GM13977 (cell line): Measurements from ENCODE around the gene DENND6B.

Source experiments
- DNase-seq: peaks from one replicate; pipeline ENCODE4 v3.0.0; 2012; ENCODE audit warnings: low spot score
- in situ Hi-C: fragments of 300-500 bp; cut with MboI; formaldehyde crosslinking; loops from one replicate; pipeline ENCODE4 v1.12.0; 2022; ENCODE audit warnings: low sequenced_read_pairs, low pct_unique_long_range_greater_than_20kb, mixed read lengths, inconsistent platforms; ENCODE audit not compliant: unreplicated experiment
- TF ChIP-seq, protein P1 (sequence below): IDR thresholded peaks from 2 replicates; pipeline ENCODE4 v1.5.1; 2012; ENCODE audit warnings: mild to moderate bottlenecking, control low read depth; ENCODE audit not compliant: insufficient read depth; ENCODE audit errors: extremely low read depth, missing control alignments

The DENND6B gene

DNA sequence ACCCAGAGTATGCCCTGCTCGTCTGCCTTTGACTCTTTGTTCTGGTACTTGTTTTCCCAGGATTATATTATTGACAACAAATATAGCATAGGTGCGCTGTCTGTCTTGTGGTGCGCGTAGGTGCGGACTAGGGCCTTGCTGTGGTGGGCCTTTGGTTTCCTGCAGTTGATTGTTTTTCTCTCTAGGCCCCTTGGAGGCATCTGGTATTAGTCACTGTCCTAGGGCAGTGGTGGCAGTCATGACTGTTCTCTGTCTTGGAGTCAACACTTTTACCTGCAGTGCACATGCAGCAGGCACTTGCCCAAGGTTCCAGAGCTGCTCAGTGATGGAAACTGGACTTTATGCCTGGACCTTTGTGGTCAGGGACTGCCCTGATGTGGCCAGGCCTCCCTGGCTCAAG is 34.9 kb upstream of the DENND6B start:
- TF ChIP-seq, protein P1, sequence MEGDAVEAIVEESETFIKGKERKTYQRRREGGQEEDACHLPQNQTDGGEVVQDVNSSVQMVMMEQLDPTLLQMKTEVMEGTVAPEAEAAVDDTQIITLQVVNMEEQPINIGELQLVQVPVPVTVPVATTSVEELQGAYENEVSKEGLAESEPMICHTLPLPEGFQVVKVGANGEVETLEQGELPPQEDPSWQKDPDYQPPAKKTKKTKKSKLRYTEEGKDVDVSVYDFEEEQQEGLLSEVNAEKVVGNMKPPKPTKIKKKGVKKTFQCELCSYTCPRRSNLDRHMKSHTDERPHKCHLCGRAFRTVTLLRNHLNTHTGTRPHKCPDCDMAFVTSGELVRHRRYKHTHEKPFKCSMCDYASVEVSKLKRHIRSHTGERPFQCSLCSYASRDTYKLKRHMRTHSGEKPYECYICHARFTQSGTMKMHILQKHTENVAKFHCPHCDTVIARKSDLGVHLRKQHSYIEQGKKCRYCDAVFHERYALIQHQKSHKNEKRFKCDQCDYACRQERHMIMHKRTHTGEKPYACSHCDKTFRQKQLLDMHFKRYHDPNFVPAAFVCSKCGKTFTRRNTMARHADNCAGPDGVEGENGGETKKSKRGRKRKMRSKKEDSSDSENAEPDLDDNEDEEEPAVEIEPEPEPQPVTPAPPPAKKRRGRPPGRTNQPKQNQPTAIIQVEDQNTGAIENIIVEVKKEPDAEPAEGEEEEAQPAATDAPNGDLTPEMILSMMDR, result no peak
- in situ Hi-C loops, result no loop called here
- no peak for DNase-seq

DNA sequence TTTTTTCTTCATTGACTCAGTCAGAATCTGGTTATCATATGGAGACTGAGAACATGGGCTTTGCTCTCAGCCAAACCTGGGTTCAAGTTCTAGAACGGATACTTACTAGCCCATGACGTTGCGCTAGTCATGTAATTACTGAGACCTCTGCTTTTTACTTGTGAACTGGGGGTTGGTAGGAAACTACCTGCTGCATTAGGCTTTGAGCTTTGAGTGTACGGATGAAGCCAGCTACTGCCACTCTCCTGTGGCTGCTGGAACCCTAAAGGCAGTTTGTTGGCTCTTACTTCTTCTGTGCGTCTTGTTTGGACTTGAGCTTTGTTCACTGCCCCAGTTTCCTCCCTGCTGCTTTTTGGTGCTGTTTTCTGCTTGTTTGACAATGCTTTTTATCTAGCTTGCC is 34.4 kb upstream of the DENND6B start:
- in situ Hi-C loops, result no loop called here
- TF ChIP-seq, protein P1, result no peak
- DNase-seq, result no peak

DNA sequence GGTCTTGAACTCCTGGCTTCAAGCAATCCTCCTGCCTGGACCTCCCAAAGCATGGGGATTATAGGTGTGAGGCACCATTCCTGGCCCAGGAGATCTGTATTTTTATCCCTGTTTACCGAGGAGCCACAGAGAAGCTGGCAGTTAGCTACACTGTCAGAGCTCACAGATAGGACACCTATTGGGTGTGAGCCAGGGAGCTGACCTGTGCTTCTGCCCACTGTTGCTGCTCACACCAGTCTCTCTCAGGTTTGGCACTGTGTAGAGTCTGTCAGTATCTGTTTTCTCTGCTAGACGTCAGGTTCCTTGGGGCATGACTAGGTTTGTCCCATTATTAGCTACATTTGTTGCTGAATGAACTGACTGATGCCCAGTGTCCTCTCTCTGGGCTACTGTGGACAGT is 33.8 kb upstream of the DENND6B start:
- in situ Hi-C loops, result no loop called here
- TF ChIP-seq, protein P1, result no peak
- no peak for DNase-seq

DNA sequence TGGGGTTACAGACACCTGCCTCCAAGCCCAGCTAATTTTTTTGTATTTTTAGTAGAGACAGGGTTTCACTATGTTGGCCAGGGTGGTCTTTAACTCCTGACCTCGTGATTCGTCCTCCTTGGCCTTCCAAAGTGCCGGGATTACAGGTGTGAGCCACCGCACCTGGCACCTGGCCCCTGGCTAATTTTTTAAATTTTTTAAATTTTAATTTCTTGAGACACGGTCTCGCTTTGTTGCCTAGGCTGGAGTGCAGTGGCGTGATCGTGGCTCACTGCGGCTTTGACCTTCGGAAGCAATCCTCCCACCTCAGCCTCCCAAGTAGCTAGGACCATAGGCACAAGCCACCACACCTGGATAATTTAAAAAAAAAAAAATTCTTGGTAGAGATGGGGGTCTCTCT is 30.9 kb upstream of the DENND6B start:
- in situ Hi-C loops, result no loop called here
- no peak for DNase-seq
- TF ChIP-seq, protein P1, result no peak

GRCh38 chr22:50357222-50357621 is 30.4 kb upstream of the DENND6B start:
- TF ChIP-seq, protein P1, result no peak
- no peak for DNase-seq
- in situ Hi-C loops, result no loop called here

- no peak for DNase-seq
- in situ Hi-C loops, result no loop called here
- TF ChIP-seq, protein P1, result no peak
These were observed 29.4 kb upstream of the DENND6B start for GRCh38 chr22:50356186-50356585.

DNA sequence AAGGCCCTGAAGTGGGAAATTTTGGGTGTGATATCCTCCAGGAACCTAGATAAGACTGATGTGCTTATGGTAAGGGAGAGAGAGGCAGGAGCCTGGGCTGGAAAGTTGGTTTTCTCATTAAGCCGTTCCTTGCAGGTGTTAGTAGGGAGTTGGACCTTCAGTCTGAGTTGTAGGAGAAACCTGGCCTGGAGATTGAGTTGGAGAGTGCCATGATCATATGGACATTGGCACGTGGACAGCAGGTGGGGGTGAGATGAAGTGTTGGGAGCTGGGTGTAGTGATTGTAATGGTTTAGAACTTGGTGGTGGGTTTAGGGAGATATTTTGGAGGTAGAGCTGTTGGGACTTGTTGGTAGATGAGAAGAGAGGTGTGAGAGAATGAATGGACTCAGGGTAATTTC is 21.2 kb upstream of the DENND6B start:
- TF ChIP-seq, protein P1, result no peak
- in situ Hi-C loops, result no loop called here
- no peak for DNase-seq
